Measurements from ENCODE around the gene MAP3K7. TPM values are rescaled to one million over a fixed set of nuclear protein-coding genes. Genes with fewer than 3 reads are reported as not detected.

Gene MAP3K7
- total and polyA plus RNA-seq, 10 donors: 15.6 to 56.9 (median 39.8) TPM

DNA sequence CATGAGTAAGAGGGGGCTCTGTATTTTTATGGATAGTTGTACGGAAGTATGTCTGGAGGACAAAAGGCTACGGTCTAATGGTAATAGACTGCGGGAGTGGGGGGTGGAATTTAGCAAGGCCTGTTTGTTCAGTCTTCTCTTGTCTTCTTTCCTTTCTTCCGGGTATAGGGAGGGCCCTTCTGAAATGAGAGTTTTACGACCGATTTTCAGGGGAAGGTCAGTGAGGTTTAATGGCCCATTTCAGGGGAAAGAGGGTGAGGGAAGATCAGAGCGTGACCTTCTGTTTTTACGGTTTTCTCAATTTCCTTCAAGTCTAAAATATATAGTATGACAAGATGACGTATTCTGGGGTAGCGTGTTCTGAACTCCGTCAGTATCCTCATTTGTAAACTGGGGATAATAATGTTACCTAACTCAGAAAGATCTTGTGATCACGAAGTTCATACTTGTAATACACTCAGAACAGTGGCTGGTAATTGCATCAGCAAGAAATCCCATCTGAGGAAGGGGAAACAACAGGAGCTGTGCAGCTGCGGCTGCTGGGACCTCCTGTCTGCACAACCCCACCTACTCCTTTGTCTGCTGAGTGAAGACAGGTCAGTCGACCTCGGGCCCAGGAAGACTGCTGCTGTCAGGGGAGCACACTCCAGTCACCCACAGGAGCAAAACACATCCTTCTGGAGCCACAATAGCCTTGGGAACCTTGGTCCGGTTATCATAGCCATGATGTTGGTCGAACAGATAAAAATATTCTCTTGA lies 90.4 kb downstream of the MAP3K7 start:
- 70 to 78% (median 74%) methylated on average over 17 of the region's 17 CpGs for WGBS, 5 donors
- Histone ChIP-seq H3K4me3 (no peak overlapping the region), H3K27me3 (replicated peaks in 1 of 7) (no peaks in the 10 kb centered on the region), H3K36me3 (no peaks in the 10 kb centered on the region), H3K4me1 (peaks cover 0 to 6% (median 0%) of the 10 kb centered on the region in 6 donors), H3K27ac (no peak overlapping the region), H3K9me3 (no peaks in the 10 kb centered on the region)
- DNase-seq: no peak
- intact Hi-C loops (cut with DNase I; ENCODE audit: low total_unique reads): no loop called here
- TF ChIP-seq, protein P1, sequence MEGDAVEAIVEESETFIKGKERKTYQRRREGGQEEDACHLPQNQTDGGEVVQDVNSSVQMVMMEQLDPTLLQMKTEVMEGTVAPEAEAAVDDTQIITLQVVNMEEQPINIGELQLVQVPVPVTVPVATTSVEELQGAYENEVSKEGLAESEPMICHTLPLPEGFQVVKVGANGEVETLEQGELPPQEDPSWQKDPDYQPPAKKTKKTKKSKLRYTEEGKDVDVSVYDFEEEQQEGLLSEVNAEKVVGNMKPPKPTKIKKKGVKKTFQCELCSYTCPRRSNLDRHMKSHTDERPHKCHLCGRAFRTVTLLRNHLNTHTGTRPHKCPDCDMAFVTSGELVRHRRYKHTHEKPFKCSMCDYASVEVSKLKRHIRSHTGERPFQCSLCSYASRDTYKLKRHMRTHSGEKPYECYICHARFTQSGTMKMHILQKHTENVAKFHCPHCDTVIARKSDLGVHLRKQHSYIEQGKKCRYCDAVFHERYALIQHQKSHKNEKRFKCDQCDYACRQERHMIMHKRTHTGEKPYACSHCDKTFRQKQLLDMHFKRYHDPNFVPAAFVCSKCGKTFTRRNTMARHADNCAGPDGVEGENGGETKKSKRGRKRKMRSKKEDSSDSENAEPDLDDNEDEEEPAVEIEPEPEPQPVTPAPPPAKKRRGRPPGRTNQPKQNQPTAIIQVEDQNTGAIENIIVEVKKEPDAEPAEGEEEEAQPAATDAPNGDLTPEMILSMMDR (IDR thresholded peaks at IDR 0.05 in 8 of 11, conservative IDR thresholded peaks at IDR 0.05 in 3 of 11): no peak
- TF ChIP-seq POLR2AphosphoS5 (IDR thresholded peaks at IDR 0.05): no peak
- no peak for TF ChIP-seq POLR2A (IDR thresholded peaks at IDR 0.05)

DNA sequence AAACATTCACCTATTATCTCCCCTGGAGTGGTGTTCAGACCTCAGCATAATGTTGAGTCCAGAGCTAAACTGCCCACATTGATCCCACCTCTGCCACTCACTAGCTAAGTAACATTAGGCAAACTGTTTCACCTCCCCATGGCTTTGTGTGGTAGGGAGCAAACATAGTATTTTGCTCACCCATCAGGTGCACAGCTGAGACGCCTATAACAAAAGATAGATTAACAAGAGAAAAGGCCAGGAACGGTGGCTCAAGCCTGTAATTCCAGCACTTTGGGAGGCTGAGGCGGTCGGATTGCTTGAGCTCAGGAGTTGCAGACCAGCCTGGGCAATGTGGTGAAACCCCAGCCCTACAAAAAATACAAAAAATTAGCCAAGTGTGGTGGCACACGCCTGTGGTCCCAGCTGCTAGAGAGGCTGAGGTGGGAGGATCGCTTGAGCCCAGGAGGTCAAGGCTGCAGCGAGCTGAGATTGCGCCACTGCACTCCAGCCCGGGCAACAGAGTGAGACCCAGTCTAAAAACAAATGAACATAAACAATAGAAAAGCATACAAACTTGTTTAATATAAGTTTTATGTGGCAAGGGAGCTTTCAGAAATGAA lies 91.6 kb downstream of the MAP3K7 start:
- DNase-seq: no peak
- H3K4me1 ChIP-seq: peaks cover 0 to 6% (median 0%) of the 10 kb centered on the region in 6 donors
- H3K4me3 ChIP-seq: no peak overlapping the region
- TF ChIP-seq, protein P1 (IDR thresholded peaks at IDR 0.05 in 8 of 11, conservative IDR thresholded peaks at IDR 0.05 in 3 of 11): no peak
- TF ChIP-seq POLR2AphosphoS5 (IDR thresholded peaks at IDR 0.05) (no peak), POLR2A (IDR thresholded peaks at IDR 0.05) (no peak)
- no peaks in the 10 kb centered on the region for H3K36me3 ChIP-seq
- no peaks in the 10 kb centered on the region for H3K27me3 ChIP-seq (replicated peaks in 1 of 7)
- H3K27ac ChIP-seq: no peak overlapping the region
- WGBS, 5 donors: 76 to 96% (median 82%) methylated on average over 9 of the region's 9 CpGs
- no peaks in the 10 kb centered on the region for H3K9me3 ChIP-seq
- intact Hi-C loops (cut with DNase I; ENCODE audit: low total_unique reads): no loop called here

DNA sequence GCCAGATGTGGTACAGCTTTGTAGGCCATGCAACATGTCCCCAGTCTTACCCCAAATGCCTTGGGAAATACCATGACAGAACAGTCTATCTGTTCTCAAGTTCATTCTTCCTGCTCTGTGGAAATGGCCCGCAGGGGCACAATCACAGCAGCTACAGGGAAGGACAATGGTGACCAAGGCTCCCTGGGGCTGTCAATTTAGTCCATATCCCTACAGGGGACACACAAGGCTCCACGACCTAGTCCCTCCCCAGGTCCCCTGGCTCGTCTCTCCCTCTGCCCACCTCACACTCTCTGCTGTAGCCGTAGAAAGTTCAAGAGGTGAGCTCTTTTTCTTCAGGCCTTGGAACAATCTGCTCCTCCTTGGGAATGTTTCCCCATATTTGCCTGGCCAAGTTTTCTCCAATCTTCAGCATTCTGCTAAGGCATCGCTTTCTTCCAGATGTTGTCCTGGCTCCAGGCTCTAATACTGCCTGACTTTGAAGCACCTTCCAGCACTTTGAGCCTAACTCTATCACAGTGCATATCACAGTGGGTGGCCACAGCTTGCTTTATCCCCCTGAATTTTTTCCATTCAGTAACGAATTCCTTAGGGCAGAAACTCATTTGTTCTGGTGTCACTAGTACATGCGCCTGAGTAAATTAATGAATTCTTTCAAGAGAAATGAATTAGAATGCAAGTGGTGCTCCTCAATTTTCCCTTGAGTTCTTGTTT lies 92.6 kb downstream of the MAP3K7 start:
- Histone ChIP-seq H3K27ac (no peak overlapping the region), H3K9me3 (no peaks in the 10 kb centered on the region), H3K4me1 (peaks cover 0 to 6% (median 0%) of the 10 kb centered on the region in 6 donors), H3K27me3 (replicated peaks in 1 of 7) (no peaks in the 10 kb centered on the region), H3K4me3 (no peak overlapping the region), H3K36me3 (no peaks in the 10 kb centered on the region)
- intact Hi-C loops (cut with DNase I; ENCODE audit: low total_unique reads): no loop called here
- WGBS, 5 donors: 75 to 86% (median 78%) methylated on average over 7 of the region's 7 CpGs
- TF ChIP-seq, protein P1 (IDR thresholded peaks at IDR 0.05 in 8 of 11, conservative IDR thresholded peaks at IDR 0.05 in 3 of 11): no peak
- TF ChIP-seq POLR2AphosphoS5 (IDR thresholded peaks at IDR 0.05) (no peak), POLR2A (IDR thresholded peaks at IDR 0.05) (no peak)
- DNase-seq: no peak

DNA sequence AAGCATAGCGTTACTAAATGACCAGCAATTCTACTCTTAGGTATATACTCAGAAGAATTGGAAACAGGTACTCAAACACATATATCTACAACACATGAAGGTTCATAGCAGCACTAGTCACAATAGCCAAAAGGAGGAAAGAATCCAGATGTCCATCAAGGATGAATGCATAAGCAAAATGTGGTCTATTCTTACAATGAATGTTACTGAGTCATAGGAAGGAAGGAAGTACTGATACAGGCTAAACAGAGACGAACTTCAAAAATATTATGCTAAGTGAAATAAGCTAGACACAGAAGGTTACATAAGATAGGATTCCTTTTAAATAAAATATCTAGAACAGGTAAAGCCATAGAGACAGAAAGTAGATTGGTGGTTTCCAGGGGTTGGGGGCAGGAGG lies 93.5 kb downstream of the MAP3K7 start:
- no peaks in the 10 kb centered on the region for H3K36me3 ChIP-seq
- 34 to 49% (median 41%) methylated on average over 2 of the region's 2 CpGs for WGBS, 5 donors
- H3K4me1 ChIP-seq: peaks cover 0 to 6% (median 0%) of the 10 kb centered on the region in 6 donors
- no peak overlapping the region for H3K27ac ChIP-seq
- no peak for TF ChIP-seq POLR2AphosphoS5 (IDR thresholded peaks at IDR 0.05)
- TF ChIP-seq POLR2A (IDR thresholded peaks at IDR 0.05): no peak
- TF ChIP-seq, protein P1 (IDR thresholded peaks at IDR 0.05 in 8 of 11, conservative IDR thresholded peaks at IDR 0.05 in 3 of 11): no peak
- intact Hi-C loops (cut with DNase I; ENCODE audit: low total_unique reads): no loop called here
- H3K4me3 ChIP-seq: no peak overlapping the region
- H3K27me3 ChIP-seq (replicated peaks in 1 of 7): no peaks in the 10 kb centered on the region
- no peak for DNase-seq
- H3K9me3 ChIP-seq: no peaks in the 10 kb centered on the region
